ENCODE results near the gene TRIM45. TPM values are rescaled to one million over a fixed set of nuclear protein-coding genes. Genes with fewer than 3 reads are reported as not detected.
A peak's percentile ranks its signal among the peaks of the same experiment; 100 is the strongest.
"Not testable (repeated sequence)": the region's sequence is repeated elsewhere in the genome, so short reads cannot be mapped to it uniquely, and the experiment has no call there.

The TRIM45 gene
- polyA plus RNA-seq, 1 of the 3 experiments (the other 2 are of a cell fraction) = 7.4 TPM

DNA sequence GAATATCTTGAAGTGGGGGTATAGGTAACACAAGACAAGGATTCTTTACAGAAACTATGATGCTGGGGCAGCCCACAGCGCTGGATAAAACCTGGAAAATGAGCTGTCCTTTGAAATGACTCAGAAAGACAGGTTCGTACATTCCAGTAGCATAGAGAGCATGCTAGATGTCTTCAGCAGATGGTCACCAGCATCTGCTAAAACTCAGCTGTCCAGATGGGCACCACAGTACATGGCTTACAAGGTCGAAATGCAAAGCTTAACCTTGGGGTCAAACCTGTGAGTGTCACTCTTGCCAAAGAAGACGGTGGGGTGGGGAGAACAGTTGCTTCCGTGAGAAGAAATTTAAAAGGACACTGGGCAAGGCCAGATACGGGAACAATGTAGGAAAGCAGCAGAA, 41.3 kb upstream of the TRIM45 start:
- WGBS (ENCODE audit: low lambda C conversion rate) = 47% methylated on average over 6 of the region's 6 CpGs
- CTCF ChIA-PET = interaction anchor here (2.3 to 3.4 kb wide), 2 partner anchors 34 to 122 kb away, joined by 5 to 11 read pairs; no protein-coding TSS in a partner anchor

DNA sequence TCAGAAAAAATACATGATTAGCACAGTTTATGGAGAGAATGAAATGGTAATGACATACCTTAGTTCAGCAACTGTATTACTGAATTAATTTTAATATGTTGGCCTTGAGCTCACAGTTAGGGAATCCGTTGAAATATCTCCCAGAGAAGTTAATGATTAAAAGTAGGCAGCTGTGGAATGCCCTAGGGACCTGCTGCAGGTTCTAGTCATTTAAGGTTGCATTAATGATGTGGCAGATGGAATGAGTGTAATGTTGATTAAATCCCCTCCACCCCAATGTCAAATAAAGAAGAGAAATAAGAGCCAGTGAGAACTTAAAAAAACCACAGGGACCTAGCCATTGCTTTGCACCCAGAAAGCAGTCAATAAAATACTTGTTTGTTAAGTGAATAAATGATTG, 40.3 kb upstream of the TRIM45 start:
- Histone ChIP-seq H3F3A (replicated peaks; ENCODE audit: insufficient read depth) (no peaks in the 10 kb centered on the region), H3K9me3 (no peaks in the 10 kb centered on the region), H3K79me2 (ENCODE audit: insufficient read depth) (no peaks in the 10 kb centered on the region), H3K4me2 (no peak overlapping the region), H3K27ac (ENCODE audit: low read depth in 2 of 2, low read length in 1 of 2) (no peak overlapping the region), H3K27me3 (ENCODE audit: insufficient read depth) (no peaks in the 10 kb centered on the region), H2AFZ (ENCODE audit: low read depth) (no peak overlapping the region), H3K4me1 (ENCODE audit: control insufficient read depth in 1 of 2, insufficient read depth in 2 of 2, low read depth in 1 of 2, low read length in 1 of 2) (no peaks in the 10 kb centered on the region), H3K9me2 (no peaks in the 10 kb centered on the region), H3K4me3 (ENCODE audit: low read depth in 2 of 2, low read length in 1 of 2) (no peak overlapping the region), H3K36me3 (replicated peaks in 1 of 2; ENCODE audit: control insufficient read depth in 1 of 2, insufficient read depth in 2 of 2, low read length in 1 of 2) (no peaks in the 10 kb centered on the region), H4K20me1 (ENCODE audit: insufficient read depth) (no peaks in the 10 kb centered on the region), H3K9ac (no peak overlapping the region)
- no peak for DNase-seq
- TF ChIP-seq, protein P1, sequence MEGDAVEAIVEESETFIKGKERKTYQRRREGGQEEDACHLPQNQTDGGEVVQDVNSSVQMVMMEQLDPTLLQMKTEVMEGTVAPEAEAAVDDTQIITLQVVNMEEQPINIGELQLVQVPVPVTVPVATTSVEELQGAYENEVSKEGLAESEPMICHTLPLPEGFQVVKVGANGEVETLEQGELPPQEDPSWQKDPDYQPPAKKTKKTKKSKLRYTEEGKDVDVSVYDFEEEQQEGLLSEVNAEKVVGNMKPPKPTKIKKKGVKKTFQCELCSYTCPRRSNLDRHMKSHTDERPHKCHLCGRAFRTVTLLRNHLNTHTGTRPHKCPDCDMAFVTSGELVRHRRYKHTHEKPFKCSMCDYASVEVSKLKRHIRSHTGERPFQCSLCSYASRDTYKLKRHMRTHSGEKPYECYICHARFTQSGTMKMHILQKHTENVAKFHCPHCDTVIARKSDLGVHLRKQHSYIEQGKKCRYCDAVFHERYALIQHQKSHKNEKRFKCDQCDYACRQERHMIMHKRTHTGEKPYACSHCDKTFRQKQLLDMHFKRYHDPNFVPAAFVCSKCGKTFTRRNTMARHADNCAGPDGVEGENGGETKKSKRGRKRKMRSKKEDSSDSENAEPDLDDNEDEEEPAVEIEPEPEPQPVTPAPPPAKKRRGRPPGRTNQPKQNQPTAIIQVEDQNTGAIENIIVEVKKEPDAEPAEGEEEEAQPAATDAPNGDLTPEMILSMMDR (IDR thresholded peaks at IDR 0.05) = no peak
- TF ChIP-seq, protein P2, sequence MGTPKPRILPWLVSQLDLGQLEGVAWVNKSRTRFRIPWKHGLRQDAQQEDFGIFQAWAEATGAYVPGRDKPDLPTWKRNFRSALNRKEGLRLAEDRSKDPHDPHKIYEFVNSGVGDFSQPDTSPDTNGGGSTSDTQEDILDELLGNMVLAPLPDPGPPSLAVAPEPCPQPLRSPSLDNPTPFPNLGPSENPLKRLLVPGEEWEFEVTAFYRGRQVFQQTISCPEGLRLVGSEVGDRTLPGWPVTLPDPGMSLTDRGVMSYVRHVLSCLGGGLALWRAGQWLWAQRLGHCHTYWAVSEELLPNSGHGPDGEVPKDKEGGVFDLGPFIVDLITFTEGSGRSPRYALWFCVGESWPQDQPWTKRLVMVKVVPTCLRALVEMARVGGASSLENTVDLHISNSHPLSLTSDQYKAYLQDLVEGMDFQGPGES (IDR thresholded peaks at IDR 0.05; ENCODE audit: low read depth, low read length) = no peak
- TF ChIP-seq TAF1 (IDR thresholded peaks at IDR 0.05; ENCODE audit: borderline replicate concordance, low read depth, low read length) (no peak), ELF1 (IDR thresholded peaks at IDR 0.05) (no peak)
- ChIA-PET CTCF (interaction anchor here (3.4 kb wide), 1 partner anchor 33 kb away, joined by 11 read pairs; no protein-coding TSS in a partner anchor), POLR2A (no interaction called here)
- WGBS (ENCODE audit: low lambda C conversion rate) = 30% methylated on average over 1 of the region's 1 CpG

More for the DNA sequence above, 41.3 kb upstream of the TRIM45 start:
- H3K4me2 ChIP-seq = no peak overlapping the region
- no peak overlapping the region for H3K9ac ChIP-seq
- POLR2A ChIA-PET = no interaction called here
- no peaks in the 10 kb centered on the region for H3K79me2 ChIP-seq (ENCODE audit: insufficient read depth)
- no peak overlapping the region for H2AFZ ChIP-seq (ENCODE audit: low read depth)
- H3F3A ChIP-seq (replicated peaks; ENCODE audit: insufficient read depth) = no peaks in the 10 kb centered on the region
- no peaks in the 10 kb centered on the region for H3K9me2 ChIP-seq
- no peaks in the 10 kb centered on the region for H3K27me3 ChIP-seq (ENCODE audit: insufficient read depth)
- DNase-seq = no peak
- no peaks in the 10 kb centered on the region for H3K36me3 ChIP-seq (replicated peaks in 1 of 2; ENCODE audit: control insufficient read depth in 1 of 2, insufficient read depth in 2 of 2, low read length in 1 of 2)
- H3K4me3 ChIP-seq (ENCODE audit: low read depth in 2 of 2, low read length in 1 of 2) = no peak overlapping the region
- no peaks in the 10 kb centered on the region for H3K9me3 ChIP-seq
- TF ChIP-seq TCF12 (IDR thresholded peaks at IDR 0.05) (peak; percentile 44; the same call in 1 of the 2 replicates), TAF1 (IDR thresholded peaks at IDR 0.05; ENCODE audit: borderline replicate concordance, low read depth, low read length) (no peak), GATA2 (CRISPR knock-in tag; IDR thresholded peaks at IDR 0.05) (no peak)
- no peaks in the 10 kb centered on the region for H3K4me1 ChIP-seq (ENCODE audit: control insufficient read depth in 1 of 2, insufficient read depth in 2 of 2, low read depth in 1 of 2, low read length in 1 of 2)
- no peaks in the 10 kb centered on the region for H4K20me1 ChIP-seq (ENCODE audit: insufficient read depth)
- no peak overlapping the region for H3K27ac ChIP-seq (ENCODE audit: low read depth in 2 of 2, low read length in 1 of 2)

DNA sequence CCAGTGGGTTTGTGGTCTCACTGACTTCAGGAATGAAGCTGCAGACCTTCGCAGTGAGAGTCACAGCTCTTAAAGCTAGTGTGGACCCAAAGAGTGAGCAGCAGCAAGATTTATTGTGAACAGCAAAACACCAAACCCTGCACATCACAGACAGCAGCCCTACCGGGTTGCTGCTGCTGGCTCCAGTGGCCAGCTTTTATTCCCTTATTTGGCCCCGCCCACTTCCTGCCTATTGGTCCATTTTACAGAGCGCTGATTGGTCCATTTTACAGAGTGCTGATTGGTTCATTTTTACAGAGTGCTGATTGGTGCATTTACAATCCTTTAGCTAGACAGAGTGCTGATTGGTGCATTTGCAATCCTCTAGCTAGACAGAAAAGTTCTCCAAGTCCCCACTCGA, 29.8 kb upstream of the TRIM45 start:
- H3K79me2 ChIP-seq (ENCODE audit: insufficient read depth); H3K4me3 ChIP-seq (ENCODE audit: low read depth in 2 of 2, low read length in 1 of 2); H3K9me3 ChIP-seq; H2AFZ ChIP-seq (ENCODE audit: low read depth); H3K27me3 ChIP-seq (ENCODE audit: insufficient read depth); DNase-seq; H3K36me3 ChIP-seq (replicated peaks in 1 of 2; ENCODE audit: control insufficient read depth in 1 of 2, insufficient read depth in 2 of 2, low read length in 1 of 2); POLR2A ChIA-PET; H3K27ac ChIP-seq (ENCODE audit: low read depth in 2 of 2, low read length in 1 of 2); H3K9ac ChIP-seq; H3K4me2 ChIP-seq; H4K20me1 ChIP-seq (ENCODE audit: insufficient read depth); H3K9me2 ChIP-seq: not testable (repeated sequence)
- H3F3A ChIP-seq (replicated peaks; ENCODE audit: insufficient read depth) = peaks cover 13% of the 10 kb centered on the region
- 70% methylated on average over 5 of the region's 5 CpGs for WGBS (ENCODE audit: low lambda C conversion rate)
- CTCF ChIA-PET = interaction anchor here (1.0 kb wide), 1 partner anchor 22 kb away, joined by 4 read pairs; no protein-coding TSS in a partner anchor
- H3K4me1 ChIP-seq (ENCODE audit: control insufficient read depth in 1 of 2, insufficient read depth in 2 of 2, low read depth in 1 of 2, low read length in 1 of 2) = peaks cover 0 to 22% of the 10 kb centered on the region in 2 experiments; a peak in 2 of 4 replicates

All from SK-N-SH (cell line).